ENCODE measurements around the gene ALG3. TPM values are rescaled to one million over a fixed set of nuclear protein-coding genes. Genes with fewer than 3 reads are reported as not detected.
A peak's percentile ranks its signal among the peaks of the same experiment; 100 is the strongest.

Gene ALG3
- total RNA-seq, 4 donors from 2014 or later: 38.9 to 79.5 (median 58.7) TPM

DNA sequence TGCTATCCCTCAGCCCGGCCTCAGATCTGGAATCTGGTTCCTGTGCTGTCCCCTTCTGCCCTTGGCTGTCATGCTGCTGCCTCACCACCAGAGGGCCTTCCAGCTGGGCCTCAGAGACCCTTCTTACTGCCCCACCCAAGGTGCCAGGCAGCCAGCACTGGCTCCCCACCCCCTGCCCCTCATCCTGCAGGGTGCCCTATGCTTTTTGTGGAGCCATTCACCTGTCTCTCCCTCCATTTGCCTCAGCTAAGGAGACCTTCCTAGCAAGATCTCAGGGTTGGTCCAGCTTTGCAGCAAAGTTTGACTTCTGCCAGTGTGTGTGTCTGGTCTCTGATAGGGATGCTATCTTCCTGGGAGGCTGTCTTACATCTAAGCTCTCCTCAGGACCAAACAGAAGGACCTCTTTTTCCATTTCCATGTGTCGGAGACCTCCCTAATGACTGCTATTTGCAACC lies 21.3 kb downstream of the ALG3 start:
- Histone ChIP-seq H3K4me1 (peaks cover 0 to 26% (median 12%) of the 10 kb centered on the region in 4 donors), H3K27ac (no peak overlapping the region), H3K4me3 (no peak overlapping the region), H3K9me3 (no peaks in the 10 kb centered on the region), H3K36me3 (no peaks in the 10 kb centered on the region), H3K27me3 (peaks cover 0 to 66% of the 10 kb centered on the region in 2 donors)
- TF ChIP-seq EP300 (IDR thresholded peaks at IDR 0.05): no peak
- peak in 4 of 5 experiments; percentile 39 to 71 (median 57) for TF ChIP-seq CTCF (IDR thresholded peaks at IDR 0.05)
- TF ChIP-seq POLR2A (IDR thresholded peaks at IDR 0.05): no peak
- WGBS, 2 donors: 51 to 57% methylated on average over 2 of the region's 2 CpGs
- DNase-seq (ENCODE audit: low spot score in 2 of 2): no peak

DNA sequence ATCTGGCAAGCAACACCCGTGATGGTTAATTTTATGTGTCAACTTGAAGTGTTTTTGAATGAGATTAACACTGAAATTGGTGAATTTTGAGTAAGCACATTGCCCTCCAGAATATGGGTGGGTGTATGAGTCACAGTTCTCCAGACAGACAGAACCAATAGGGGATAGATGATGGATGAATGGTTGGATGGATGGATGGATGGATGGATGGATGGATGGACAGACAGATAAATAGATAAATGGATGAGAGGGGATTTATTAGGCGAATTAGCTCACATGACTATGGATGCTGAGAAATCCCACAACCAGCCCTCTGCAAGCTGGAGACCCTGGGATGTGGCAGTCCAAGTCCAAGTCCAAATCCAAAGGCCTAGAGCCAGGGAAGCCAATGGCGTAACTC lies 24.8 kb downstream of the ALG3 start:
- 75 to 82% methylated on average over 3 of the region's 3 CpGs for WGBS, 2 donors
- no peaks in the 10 kb centered on the region for H3K9me3 ChIP-seq
- no peak overlapping the region for H3K27ac ChIP-seq
- no peak overlapping the region for H3K4me3 ChIP-seq
- no peaks in the 10 kb centered on the region for H3K36me3 ChIP-seq
- TF ChIP-seq EP300 (IDR thresholded peaks at IDR 0.05): no peak
- TF ChIP-seq CTCF (IDR thresholded peaks at IDR 0.05): no peak
- no peak for TF ChIP-seq POLR2A (IDR thresholded peaks at IDR 0.05)
- H3K4me1 ChIP-seq: peaks cover 0 to 4% (median 0%) of the 10 kb centered on the region in 4 donors
- DNase-seq (ENCODE audit: low spot score in 2 of 2): no peak
- H3K27me3 ChIP-seq: peaks cover 0 to 49% of the 10 kb centered on the region in 2 donors

DNA sequence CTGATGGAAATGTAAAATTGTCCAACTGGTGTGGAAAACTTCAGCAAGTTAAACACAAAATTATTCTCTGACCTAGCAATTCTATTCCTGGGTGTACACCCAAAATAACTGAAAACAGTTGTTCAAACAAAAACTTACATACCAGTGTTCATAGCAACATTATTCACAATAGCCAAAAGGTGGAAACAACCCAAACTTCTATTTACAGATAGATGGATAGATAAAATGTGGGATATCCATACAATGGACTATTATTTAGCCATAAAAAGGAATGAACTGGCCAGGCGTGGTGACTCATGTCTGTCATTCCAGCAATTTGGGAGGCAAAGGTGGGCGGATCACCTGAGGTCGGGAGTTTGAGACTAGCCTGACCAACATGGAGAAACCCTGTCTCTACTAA lies 26.2 kb downstream of the ALG3 start:
- H3K9me3 ChIP-seq: no peaks in the 10 kb centered on the region
- DNase-seq (ENCODE audit: low spot score in 2 of 2): no peak
- no peaks in the 10 kb centered on the region for H3K36me3 ChIP-seq
- peaks cover 0 to 34% of the 10 kb centered on the region in 2 donors for H3K27me3 ChIP-seq
- H3K27ac ChIP-seq: no peak overlapping the region
- no peak overlapping the region for H3K4me3 ChIP-seq
- H3K4me1 ChIP-seq: no peaks in the 10 kb centered on the region
- 72 to 86% methylated on average over 3 of the region's 3 CpGs for WGBS, 2 donors
- TF ChIP-seq POLR2A (IDR thresholded peaks at IDR 0.05): no peak
- TF ChIP-seq EP300 (IDR thresholded peaks at IDR 0.05): no peak
- TF ChIP-seq CTCF (IDR thresholded peaks at IDR 0.05): no peak

DNA sequence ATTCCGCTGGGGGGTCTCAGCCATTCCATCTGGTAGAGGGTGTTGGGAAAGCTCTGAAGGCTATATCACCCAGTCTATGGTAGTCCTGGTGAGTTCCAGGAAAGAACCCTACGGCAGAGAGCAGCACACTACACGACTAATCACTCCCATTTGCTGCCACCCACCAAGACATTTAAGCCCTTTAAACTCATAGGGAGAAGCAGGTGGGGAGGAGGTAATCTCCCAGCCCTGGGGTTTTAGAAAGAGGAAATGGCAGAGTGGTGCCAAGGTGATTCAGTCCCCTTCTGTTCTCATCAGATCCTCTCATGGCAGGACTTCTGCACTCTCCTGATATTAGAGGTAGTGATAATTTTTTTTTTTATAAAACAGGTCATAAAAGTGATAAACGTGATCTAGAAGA lies 29.9 kb downstream of the ALG3 start:
- H3K36me3 ChIP-seq: no peaks in the 10 kb centered on the region
- no peak for DNase-seq (ENCODE audit: low spot score in 2 of 2)
- H3K27me3 ChIP-seq: peaks cover 0 to 14% of the 10 kb centered on the region in 2 donors
- no peak overlapping the region for H3K4me3 ChIP-seq
- TF ChIP-seq EP300 (IDR thresholded peaks at IDR 0.05): no peak
- TF ChIP-seq POLR2A (IDR thresholded peaks at IDR 0.05): no peak
- no peak for TF ChIP-seq CTCF (IDR thresholded peaks at IDR 0.05)
- WGBS, 2 donors: 39 to 58% methylated on average over 4 of the region's 4 CpGs
- no peaks in the 10 kb centered on the region for H3K9me3 ChIP-seq
- H3K4me1 ChIP-seq: no peaks in the 10 kb centered on the region
- H3K27ac ChIP-seq: no peak overlapping the region

DNA sequence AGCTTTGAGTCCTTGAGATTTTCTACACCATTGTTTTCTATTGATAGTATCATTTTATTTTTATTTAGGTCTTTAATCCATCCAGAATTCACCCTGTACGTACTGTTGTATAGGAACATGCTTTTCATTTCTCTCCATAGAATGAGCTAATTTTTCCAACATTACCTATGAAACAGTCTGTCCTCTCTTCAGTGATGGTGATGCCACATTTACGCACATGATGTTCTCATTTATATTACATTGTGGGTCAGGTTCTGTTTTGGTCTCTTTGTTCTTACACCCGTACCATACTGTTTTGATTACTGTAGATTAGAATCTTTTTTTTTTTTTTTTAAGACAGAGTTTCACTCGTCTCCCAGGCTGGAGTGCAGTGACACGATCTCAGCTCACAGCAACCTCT lies 37.0 kb downstream of the ALG3 start:
- no peak overlapping the region for H3K4me3 ChIP-seq
- WGBS, 2 donors: 74 to 76% methylated on average over 5 of the region's 5 CpGs
- no peak overlapping the region for H3K27ac ChIP-seq

More for the DNA sequence above, 37.0 kb downstream of the ALG3 start:
- no peak for DNase-seq (ENCODE audit: low spot score in 2 of 2)
- no peaks in the 10 kb centered on the region for H3K4me1 ChIP-seq
- peaks cover 0 to 5% of the 10 kb centered on the region in 2 donors for H3K27me3 ChIP-seq
- no peaks in the 10 kb centered on the region for H3K36me3 ChIP-seq
- no peak for TF ChIP-seq POLR2A (IDR thresholded peaks at IDR 0.05)
- no peak for TF ChIP-seq CTCF (IDR thresholded peaks at IDR 0.05)
- no peak for TF ChIP-seq EP300 (IDR thresholded peaks at IDR 0.05)
- H3K9me3 ChIP-seq: no peaks in the 10 kb centered on the region

Data from tibial nerve (tissue), 4 donors.